Esophagus muscularis mucosa (tissue), 4 donors: ENCODE data around the gene ENPP4.

ENCODE experiments used
- EP300 ChIP-seq: sonication (generic); formaldehyde crosslinking; IDR thresholded peaks from one replicate; pipeline ENCODE4 v1.6.1; 2017; ENCODE audit warnings: antibody characterized with exemption
- POLR2A ChIP-seq: fragments of 450-650 bp; IDR thresholded peaks from one replicate; pipeline ENCODE4 v1.6.1; 2017; ENCODE audit warnings: antibody characterized with exemption, moderate library complexity, mild to moderate bottlenecking, low read depth
- POLR2AphosphoS5 ChIP-seq, 2 donors: sonication (generic); formaldehyde crosslinking; IDR thresholded peaks; one replicate each; pipeline ENCODE4 v1.6.1; 2017; ENCODE audit warnings: antibody characterized with exemption in 2 of 2
- TF ChIP-seq, protein P1 (sequence below), 3 experiments: fragments of 200-600 bp in 2 of 3; fragments of 450-650 bp in 1 of 3; sonication (generic) in 2 of 3; IDR thresholded peaks; one replicate each; pipeline ENCODE4 v1.5.1; 2017 to 2019; ENCODE audit warnings: antibody characterized with exemption in 3 of 3, mild to moderate bottlenecking in 2 of 3, moderate library complexity in 1 of 3

DNA sequence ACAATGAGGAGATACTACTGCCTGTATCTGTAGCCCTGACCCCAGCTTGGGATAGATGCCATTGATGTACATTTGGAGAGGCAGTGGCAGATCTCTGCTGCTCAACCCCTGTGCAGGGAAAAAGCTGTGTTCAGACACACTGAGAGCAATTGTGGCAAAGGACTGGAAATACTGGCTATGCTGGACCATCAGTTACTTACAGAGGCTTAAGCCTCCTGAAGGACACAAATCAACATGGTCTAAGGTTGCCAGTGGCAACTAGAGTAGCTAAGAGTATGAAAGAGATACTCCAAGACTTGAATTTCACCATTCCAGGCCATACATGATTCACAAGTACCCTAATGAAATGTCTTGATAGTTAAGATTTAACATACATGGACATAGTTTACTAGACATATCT, 32.4 kb upstream of the ENPP4 start:
- no peak for TF ChIP-seq POLR2A
- TF ChIP-seq, protein P1, sequence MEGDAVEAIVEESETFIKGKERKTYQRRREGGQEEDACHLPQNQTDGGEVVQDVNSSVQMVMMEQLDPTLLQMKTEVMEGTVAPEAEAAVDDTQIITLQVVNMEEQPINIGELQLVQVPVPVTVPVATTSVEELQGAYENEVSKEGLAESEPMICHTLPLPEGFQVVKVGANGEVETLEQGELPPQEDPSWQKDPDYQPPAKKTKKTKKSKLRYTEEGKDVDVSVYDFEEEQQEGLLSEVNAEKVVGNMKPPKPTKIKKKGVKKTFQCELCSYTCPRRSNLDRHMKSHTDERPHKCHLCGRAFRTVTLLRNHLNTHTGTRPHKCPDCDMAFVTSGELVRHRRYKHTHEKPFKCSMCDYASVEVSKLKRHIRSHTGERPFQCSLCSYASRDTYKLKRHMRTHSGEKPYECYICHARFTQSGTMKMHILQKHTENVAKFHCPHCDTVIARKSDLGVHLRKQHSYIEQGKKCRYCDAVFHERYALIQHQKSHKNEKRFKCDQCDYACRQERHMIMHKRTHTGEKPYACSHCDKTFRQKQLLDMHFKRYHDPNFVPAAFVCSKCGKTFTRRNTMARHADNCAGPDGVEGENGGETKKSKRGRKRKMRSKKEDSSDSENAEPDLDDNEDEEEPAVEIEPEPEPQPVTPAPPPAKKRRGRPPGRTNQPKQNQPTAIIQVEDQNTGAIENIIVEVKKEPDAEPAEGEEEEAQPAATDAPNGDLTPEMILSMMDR (IDR thresholded peaks at IDR 0.05) = no peak
- no peak for TF ChIP-seq POLR2AphosphoS5 (IDR thresholded peaks at IDR 0.05)
- TF ChIP-seq EP300 = no peak
